Heart right ventricle (tissue), 16 donors: ENCODE data around the gene MXD1. TPM values are rescaled to one million over a fixed set of nuclear protein-coding genes. Genes with fewer than 3 reads are reported as not detected.

Experiments used
- ATAC-seq, 8 donors: fragments of 200-7000 bp; cut with Tn5 transposase; one replicate each; pipeline ENCODE4 v1.9.1; 2020; ENCODE audit warnings: mild to moderate bottlenecking in 8 of 8, moderate library complexity in 8 of 8, moderate number of reproducible peaks in 1 of 8
- DNase-seq, 2 donors: peaks; one replicate each; pipeline ENCODE4 v3.0.0-alpha.2; 2020
- H3K27ac ChIP-seq, 10 donors: fragments of 200-600 bp; sonication (generic) in 2 of 10; one replicate each; pipeline versions ENCODE4 v1.5.0 to v1.8.0; 2020 to 2022; ENCODE audit warnings: mild to moderate bottlenecking in 3 of 10
- H3K27me3 ChIP-seq, 7 donors: fragments of 200-600 bp; one replicate each; pipeline ENCODE4 v1.8.0; 2021 to 2022; ENCODE audit warnings: mild to moderate bottlenecking in 2 of 7
- H3K36me3 ChIP-seq, 9 donors: fragments of 200-600 bp; sonication (generic) in 1 of 9; one replicate each; pipeline versions ENCODE4 v1.5.0 to v1.8.0; 2020 to 2022; ENCODE audit warnings: mild to moderate bottlenecking in 2 of 9
- H3K4me1 ChIP-seq, 9 donors: fragments of 200-600 bp; sonication (generic) in 1 of 9; one replicate each; pipeline versions ENCODE4 v1.5.0 to v1.8.0; 2020 to 2022; ENCODE audit warnings: mild to moderate bottlenecking in 4 of 9
- H3K4me3 ChIP-seq, 10 donors: fragments of 200-600 bp; sonication (generic) in 2 of 10; one replicate each; pipeline versions ENCODE4 v1.5.0 to v1.8.0; 2020 to 2022; ENCODE audit warnings: mild to moderate bottlenecking in 7 of 10, moderate library complexity in 2 of 10
- H3K9me3 ChIP-seq, 11 donors: fragments of 200-600 bp in 10 of 11; sonication (generic) in 2 of 11; one replicate each; pipeline versions ENCODE4 v1.5.0 to v1.8.0; 2013 to 2022; ENCODE audit warnings: mild to moderate bottlenecking in 2 of 11, control low read depth in 1 of 11, moderate library complexity in 1 of 11
- WGBS, 2 donors: extraction: QIAGEN DNeasy Blood & Tissue Kit; methylation state at CpG; one replicate each; pipeline ENCODE4 v1.1.7; 2013; ENCODE audit warnings: inconsistent platforms in 1 of 2; 5-methylcytosine and 5-hydroxymethylcytosine counted together
- intact Hi-C, 10 donors: fragments of 100-400 bp; cut with DNase I; formaldehyde crosslinking; loops; one replicate each; pipeline versions ENCODE4 v1.11.1 to v1.14.2; 2022
- polyA plus RNA-seq, 2 donors: library from polyadenylated mRNA; stranded (reverse); fragments of 200-250 nt; gene quantifications; one replicate each; pipeline ENCODE4 v1.2.3, GENCODE V29; 2013
- total RNA-seq, 10 donors: library from RNA; stranded (reverse); fragmentation: NEBNext Ultra II Directional in 3 of 10; extraction: Animal tissue kit (Norgen Biotek cat#: 25700) in 3 of 10; gene quantifications; one replicate each; pipeline versions ENCODE4 v1.2.1 to v1.2.4, GENCODE V29; 2021 to 2023
- TF ChIP-seq, protein P1 (sequence below), 9 donors: fragments of 200-600 bp; sonication (generic) in 2 of 9; IDR thresholded peaks; one replicate each; pipeline versions ENCODE4 v1.5.0 to v1.8.0; 2021 to 2022; ENCODE audit warnings: antibody characterized with exemption in 9 of 9, mild to moderate bottlenecking in 5 of 9, moderate library complexity in 1 of 9
- donor health status: Arrhythmogenic right ventricular cardiomyopathy.
- donor health status: ischemic (EF 13 %, LVEDD 7.1; RV severe dilation, severe dysfunction).
- donor health status: healthy with polysubstance abuse.
- donor health status: DM: no; HTN: yes; CAD: no.
- donor health status: DM: no; HTN: no; CAD: no.
- donor health status: ischemic (EF 25% LVEDD 6.9; RV normal size, moderate dysfunction).
- donor health status: ischemic (EF 25% LVEDD 5.7; RV mildly dilated, moderate dysfunction).
- donor health status: healthy.
- donor health status: DM: yes; HTN: yes; CAD: no.
- donor health status: Ischemic cardiomyopathy.
- donor health status: ischemic (EF 35%, LVEDD 5.7; RV mildly dilated, moderate dysfunction).
- donor health status: nonischemic (EF 11% LVEDD 7.7; RV severe dilation, severe dysfunction).
- donor health status: DM: yes; HTN: yes; CAD: no.
- donor health status: PGD.
- donor health status: ischemic (EF 29% LVEDD 5.4; RV normal size, mild dysfunction).
- donor health status: nonischemic (EF 23%, LVEDD 6.1; RV moderate dilation, normal function).

Gene MXD1
- total and polyA plus RNA-seq, 12 donors: 2.0 to 11.6 (median 5.9) TPM

- WGBS, 2 donors: 41 to 54% methylated on average over 2 of the region's 2 CpGs
- no peaks in the 10 kb centered on the region for H3K27me3 ChIP-seq
- peaks cover 0 to 59% (median 34%) of the 10 kb centered on the region in 9 donors for H3K4me1 ChIP-seq
- ATAC-seq: no peak
- H3K4me3 ChIP-seq: peak overlapping the region in 8 of 10 donors; percentile 70 to 95 (median 87)
- peaks cover 0 to 57% (median 0%) of the 10 kb centered on the region in 9 donors for H3K36me3 ChIP-seq
- H3K9me3 ChIP-seq: no peaks in the 10 kb centered on the region
- peak overlapping the region in 4 of 10 donors; percentile 82 to 94 (median 84) for H3K27ac ChIP-seq
- intact Hi-C loops: loop anchor here in 6 of 10 donors (5.0 to 10.0 kb wide), 5 partner anchors 156 to 379 kb away; partner anchors contain the start of genes PCBP1 (in 2 of the 6) and SNRPG (in 2 of the 6)
- no peak for DNase-seq
- TF ChIP-seq, protein P1, sequence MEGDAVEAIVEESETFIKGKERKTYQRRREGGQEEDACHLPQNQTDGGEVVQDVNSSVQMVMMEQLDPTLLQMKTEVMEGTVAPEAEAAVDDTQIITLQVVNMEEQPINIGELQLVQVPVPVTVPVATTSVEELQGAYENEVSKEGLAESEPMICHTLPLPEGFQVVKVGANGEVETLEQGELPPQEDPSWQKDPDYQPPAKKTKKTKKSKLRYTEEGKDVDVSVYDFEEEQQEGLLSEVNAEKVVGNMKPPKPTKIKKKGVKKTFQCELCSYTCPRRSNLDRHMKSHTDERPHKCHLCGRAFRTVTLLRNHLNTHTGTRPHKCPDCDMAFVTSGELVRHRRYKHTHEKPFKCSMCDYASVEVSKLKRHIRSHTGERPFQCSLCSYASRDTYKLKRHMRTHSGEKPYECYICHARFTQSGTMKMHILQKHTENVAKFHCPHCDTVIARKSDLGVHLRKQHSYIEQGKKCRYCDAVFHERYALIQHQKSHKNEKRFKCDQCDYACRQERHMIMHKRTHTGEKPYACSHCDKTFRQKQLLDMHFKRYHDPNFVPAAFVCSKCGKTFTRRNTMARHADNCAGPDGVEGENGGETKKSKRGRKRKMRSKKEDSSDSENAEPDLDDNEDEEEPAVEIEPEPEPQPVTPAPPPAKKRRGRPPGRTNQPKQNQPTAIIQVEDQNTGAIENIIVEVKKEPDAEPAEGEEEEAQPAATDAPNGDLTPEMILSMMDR (IDR thresholded peaks at IDR 0.05): no peak
Observed at GRCh38 chr2:69916106-69916505, 1.2 kb downstream of the MXD1 start.

DNA sequence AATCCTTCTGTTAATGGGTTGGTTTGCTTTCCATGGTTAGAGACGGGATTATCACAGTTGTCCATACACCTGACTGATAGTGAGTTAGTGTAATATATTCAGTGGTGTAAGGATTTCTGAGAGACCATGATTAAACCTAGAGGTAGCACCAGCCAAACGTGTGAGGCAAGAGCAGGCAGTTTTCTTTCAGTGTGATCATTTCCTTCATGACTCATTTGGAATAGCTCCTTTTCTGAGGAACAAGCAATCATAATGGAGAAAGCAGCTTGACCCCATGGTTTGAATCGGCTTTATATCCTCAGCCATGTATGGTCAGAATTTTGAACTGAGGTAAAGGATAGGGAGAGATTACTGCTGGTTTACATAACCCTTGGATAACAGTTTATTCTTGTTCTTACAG, 2.9 kb downstream of the MXD1 start:
- H3K27ac ChIP-seq: peak overlapping the region in 8 of 10 donors; percentile 31 to 94 (median 58)
- no peaks in the 10 kb centered on the region for H3K9me3 ChIP-seq
- ATAC-seq (no peak), DNase-seq (no peak)
- H3K27me3 ChIP-seq: no peaks in the 10 kb centered on the region
- peak overlapping the region in 1 of 10 donors; percentile 82 for H3K4me3 ChIP-seq
- peaks cover 0 to 67% (median 8%) of the 10 kb centered on the region in 9 donors for H3K36me3 ChIP-seq
- H3K4me1 ChIP-seq: peaks cover 0 to 49% (median 28%) of the 10 kb centered on the region in 9 donors
- intact Hi-C loops: loop anchor here in 6 of 10 donors (5.0 to 10.0 kb wide), 5 partner anchors 154 to 377 kb away; partner anchors contain the start of genes PCBP1 (in 2 of the 6) and SNRPG (in 2 of the 6)
- TF ChIP-seq, protein P1 (IDR thresholded peaks at IDR 0.05): no peak
- WGBS, 2 donors: 51 to 62% methylated on average over 3 of the region's 3 CpGs

DNA sequence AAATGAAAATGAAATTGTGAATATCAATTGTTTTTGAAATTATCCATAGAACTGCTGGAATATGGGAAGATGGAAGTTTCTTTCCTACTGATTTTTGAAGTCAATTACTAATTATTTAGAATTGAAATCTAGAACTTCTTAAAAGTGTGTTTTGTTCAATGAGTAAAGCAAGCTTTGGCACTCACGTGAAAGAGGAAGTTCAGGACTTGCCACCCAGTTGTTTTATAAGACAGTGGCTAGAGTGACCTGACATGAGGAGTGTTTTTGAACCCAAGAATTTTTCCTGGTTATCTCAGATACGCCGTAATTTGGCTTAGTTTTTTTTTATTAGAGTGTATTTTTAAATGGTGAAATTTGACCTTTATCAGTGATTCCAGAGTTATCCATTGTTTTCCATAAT, 3.5 kb downstream of the MXD1 start:
- H3K4me3 ChIP-seq: peak overlapping the region in 1 of 10 donors; percentile 82
- H3K27me3 ChIP-seq: no peaks in the 10 kb centered on the region
- TF ChIP-seq, protein P1 (IDR thresholded peaks at IDR 0.05): no peak
- no peaks in the 10 kb centered on the region for H3K9me3 ChIP-seq
- DNase-seq (no peak), ATAC-seq (no peak)
- peak overlapping the region in 8 of 10 donors; percentile 31 to 94 (median 58) for H3K27ac ChIP-seq
- 42 to 78% methylated on average over 3 of the region's 3 CpGs for WGBS, 2 donors
- peaks cover 0 to 72% (median 12%) of the 10 kb centered on the region in 9 donors for H3K36me3 ChIP-seq
- intact Hi-C loops: loop anchor here in 6 of 10 donors (5.0 to 10.0 kb wide), 5 partner anchors 154 to 376 kb away; partner anchors contain the start of genes PCBP1 (in 2 of the 6) and SNRPG (in 2 of the 6)
- peaks cover 0 to 49% (median 27%) of the 10 kb centered on the region in 9 donors for H3K4me1 ChIP-seq

GRCh38 chr2:69923116-69923515, 8.2 kb downstream of the MXD1 start:
- TF ChIP-seq, protein P1 (IDR thresholded peaks at IDR 0.05): no peak
- H3K27ac ChIP-seq: no peak overlapping the region
- H3K36me3 ChIP-seq: peaks cover 0 to 99% (median 19%) of the 10 kb centered on the region in 9 donors
- no peaks in the 10 kb centered on the region for H3K27me3 ChIP-seq
- DNase-seq: no peak
- H3K4me3 ChIP-seq: no peak overlapping the region
- WGBS, 2 donors: 95 to 99% methylated on average over 3 of the region's 3 CpGs
- ATAC-seq: no peak
- peaks cover 0 to 53% (median 4%) of the 10 kb centered on the region in 9 donors for H3K4me1 ChIP-seq
- intact Hi-C loops: no loop called here
- no peaks in the 10 kb centered on the region for H3K9me3 ChIP-seq
